Transverse colon (tissue), 4 donors: Measurements from ENCODE around the gene DCAF8L2. TPM values are rescaled to one million over a fixed set of nuclear protein-coding genes. Genes with fewer than 3 reads are reported as not detected.
"Not testable (repeated sequence)": the region's sequence is repeated elsewhere in the genome, so short reads cannot be mapped to it uniquely, and the experiment has no call there.

Experiments
- DNase-seq: peaks from one replicate; pipeline ENCODE4 v3.0.0-alpha.2; 2019
- H3K27ac ChIP-seq, 4 donors: fragments of 200-600 bp; sonication (generic); 2 replicates each; pipeline ENCODE4 v1.5.1; 2016 to 2018; ENCODE audit warnings: inconsistent platforms in 4 of 4
- H3K27me3 ChIP-seq: fragments of 200-600 bp; sonication (generic); 2 replicates; pipeline ENCODE4 v1.5.1; 2017; ENCODE audit warnings: inconsistent platforms
- H3K36me3 ChIP-seq, 4 donors: fragments of 200-600 bp; sonication (generic); 2 replicates each; pipeline ENCODE4 v1.5.1; 2017 to 2019; ENCODE audit warnings: inconsistent platforms in 4 of 4
- H3K4me1 ChIP-seq, 4 donors: fragments of 200-600 bp; sonication (generic); 2 replicates each; pipeline ENCODE4 v1.5.1; 2017 to 2020; ENCODE audit warnings: inconsistent platforms in 4 of 4
- H3K4me3 ChIP-seq, 4 donors: fragments of 200-600 bp; sonication (generic); 1 replicate in 1 of 4; 2 replicates in 3 of 4; pipeline versions ENCODE4 v1.5.1 to v1.6.1; 2017 to 2019; ENCODE audit warnings: inconsistent platforms in 4 of 4
- H3K9me3 ChIP-seq, 2 donors: fragments of 200-600 bp; sonication (generic); 2 replicates each; pipeline ENCODE4 v1.5.1; 2017 to 2019; ENCODE audit warnings: inconsistent platforms in 2 of 2
- EP300 ChIP-seq: sonication (generic); formaldehyde crosslinking; IDR thresholded peaks from one replicate; pipeline ENCODE4 v1.6.1; 2017; ENCODE audit warnings: antibody characterized with exemption, low read depth
- POLR2A ChIP-seq: fragments of 450-650 bp; IDR thresholded peaks from one replicate; pipeline ENCODE4 v1.6.1; 2016; ENCODE audit warnings: antibody characterized with exemption, mild to moderate bottlenecking, moderate library complexity
- POLR2AphosphoS5 ChIP-seq, 3 donors: sonication (generic); formaldehyde crosslinking; IDR thresholded peaks; one replicate each; pipeline ENCODE4 v1.6.1; 2016; ENCODE audit warnings: antibody characterized with exemption in 3 of 3
- WGBS, 2 donors: methylation state at CpG; one replicate each; pipeline ENCODE4 v1.1.5; 2018; ENCODE audit warnings: low coverage in 1 of 2; 5-methylcytosine and 5-hydroxymethylcytosine counted together
- in situ Hi-C, 4 donors: fragments of 200-750 bp; cut with MboI; loops; one replicate each; pipeline versions ENCODE4 v1.15.0 to v1.15.1; 2017; ENCODE audit warnings: low sequenced_read_pairs in 3 of 4, low pct_ligation_motif_present in 1 of 4, low pct_unique_long_range_greater_than_20kb in 1 of 4
- intact Hi-C: fragments of 100-400 bp; cut with DNase I; formaldehyde crosslinking; loops from one replicate; pipeline ENCODE4 v1.15.1; 2023; ENCODE audit warnings: low total_unique reads
- total RNA-seq, 4 donors: library from RNA; depleted of rRNA; stranded (reverse); fragments of >200 nt; gene quantifications; one replicate each; pipeline ENCODE4 v1.1.0, GENCODE V29; 2016
- TF ChIP-seq, protein P1 (sequence below), 5 experiments: fragments of 200-600 bp in 3 of 5; fragments of 450-650 bp in 2 of 5; sonication (generic) in 3 of 5; IDR thresholded peaks; 1 replicate in 2 of 5; 2 replicates in 3 of 5; pipeline ENCODE4 v1.5.1; 2016 to 2017; ENCODE audit warnings: antibody characterized with exemption in 5 of 5, inconsistent platforms in 3 of 5, mild to moderate bottlenecking in 2 of 5, moderate library complexity in 1 of 5

The DCAF8L2 gene
- total RNA-seq, 4 donors from 2014 or later, result not detected

DNA sequence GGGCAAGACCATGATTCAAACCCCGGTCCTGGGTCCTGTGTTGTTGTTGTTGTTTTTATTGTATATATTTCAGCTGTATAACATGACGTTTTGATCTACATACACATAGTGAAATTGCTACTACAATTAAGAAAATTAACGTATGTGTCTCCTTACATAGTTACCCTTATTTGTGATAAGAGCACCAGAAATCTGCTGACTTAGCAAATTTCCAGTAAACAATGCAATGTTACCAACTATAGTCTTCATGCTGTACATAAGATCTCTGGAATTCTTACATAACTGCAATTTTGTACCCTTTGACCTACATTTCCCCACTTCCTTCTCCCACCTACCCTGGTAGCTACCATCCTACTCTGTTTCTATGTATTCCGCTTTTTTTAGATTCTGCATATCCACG is 141.8 kb downstream of the DCAF8L2 start:
- intact Hi-C loops, result no loop called here
- H3K9me3 ChIP-seq, result no peaks in the 10 kb centered on the region
- H3K27ac ChIP-seq, result no peak overlapping the region
- TF ChIP-seq POLR2A (no peak), POLR2AphosphoS5 (IDR thresholded peaks at IDR 0.05) (no peak), EP300 (no peak)
- TF ChIP-seq, protein P1, sequence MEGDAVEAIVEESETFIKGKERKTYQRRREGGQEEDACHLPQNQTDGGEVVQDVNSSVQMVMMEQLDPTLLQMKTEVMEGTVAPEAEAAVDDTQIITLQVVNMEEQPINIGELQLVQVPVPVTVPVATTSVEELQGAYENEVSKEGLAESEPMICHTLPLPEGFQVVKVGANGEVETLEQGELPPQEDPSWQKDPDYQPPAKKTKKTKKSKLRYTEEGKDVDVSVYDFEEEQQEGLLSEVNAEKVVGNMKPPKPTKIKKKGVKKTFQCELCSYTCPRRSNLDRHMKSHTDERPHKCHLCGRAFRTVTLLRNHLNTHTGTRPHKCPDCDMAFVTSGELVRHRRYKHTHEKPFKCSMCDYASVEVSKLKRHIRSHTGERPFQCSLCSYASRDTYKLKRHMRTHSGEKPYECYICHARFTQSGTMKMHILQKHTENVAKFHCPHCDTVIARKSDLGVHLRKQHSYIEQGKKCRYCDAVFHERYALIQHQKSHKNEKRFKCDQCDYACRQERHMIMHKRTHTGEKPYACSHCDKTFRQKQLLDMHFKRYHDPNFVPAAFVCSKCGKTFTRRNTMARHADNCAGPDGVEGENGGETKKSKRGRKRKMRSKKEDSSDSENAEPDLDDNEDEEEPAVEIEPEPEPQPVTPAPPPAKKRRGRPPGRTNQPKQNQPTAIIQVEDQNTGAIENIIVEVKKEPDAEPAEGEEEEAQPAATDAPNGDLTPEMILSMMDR (IDR thresholded peaks at IDR 0.05), result no peak
- H3K36me3 ChIP-seq, result no peaks in the 10 kb centered on the region
- DNase-seq, result no peak
- in situ Hi-C loops, result no loop called here
- no peaks in the 10 kb centered on the region for H3K27me3 ChIP-seq
- whole genome bisulfite sequencing, 2 donors, result 80 to 83% methylated on average over 5 of the region's 5 CpGs
- H3K4me1 ChIP-seq, result no peaks in the 10 kb centered on the region
- no peak overlapping the region for H3K4me3 ChIP-seq

DNA sequence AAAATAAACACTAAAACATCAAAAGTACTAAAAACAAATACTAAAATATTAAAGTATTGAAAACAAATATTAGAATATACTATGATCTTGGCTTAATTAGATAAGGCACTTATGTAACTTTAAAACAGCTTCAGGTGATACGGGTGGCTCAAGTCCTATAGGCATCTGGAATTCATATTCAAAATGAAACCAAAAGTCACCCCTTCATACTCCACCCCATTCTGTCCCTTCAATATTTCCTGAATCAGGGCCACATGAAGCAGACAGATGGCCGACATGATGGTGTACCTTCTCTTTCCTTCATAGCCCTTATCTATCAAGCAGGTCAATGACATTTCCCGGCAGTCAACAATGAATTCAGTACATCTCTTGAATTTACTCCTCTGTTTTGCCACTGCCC is 145.8 kb downstream of the DCAF8L2 start:
- WGBS, 2 donors, result 78 to 96% methylated on average over 3 of the region's 3 CpGs
- intact Hi-C loops (no loop called here), in situ Hi-C loops (no loop called here)
- Histone ChIP-seq H3K9me3 (no peaks in the 10 kb centered on the region), H3K27me3 (no peaks in the 10 kb centered on the region), H3K4me1 (no peaks in the 10 kb centered on the region), H3K27ac (no peak overlapping the region), H3K4me3 (no peak overlapping the region), H3K36me3 (no peaks in the 10 kb centered on the region)
- DNase-seq, result no peak
- no peak for TF ChIP-seq POLR2AphosphoS5 (IDR thresholded peaks at IDR 0.05)
- no peak for TF ChIP-seq POLR2A
- TF ChIP-seq, protein P1 (IDR thresholded peaks at IDR 0.05), result no peak
- TF ChIP-seq EP300, result no peak

DNA sequence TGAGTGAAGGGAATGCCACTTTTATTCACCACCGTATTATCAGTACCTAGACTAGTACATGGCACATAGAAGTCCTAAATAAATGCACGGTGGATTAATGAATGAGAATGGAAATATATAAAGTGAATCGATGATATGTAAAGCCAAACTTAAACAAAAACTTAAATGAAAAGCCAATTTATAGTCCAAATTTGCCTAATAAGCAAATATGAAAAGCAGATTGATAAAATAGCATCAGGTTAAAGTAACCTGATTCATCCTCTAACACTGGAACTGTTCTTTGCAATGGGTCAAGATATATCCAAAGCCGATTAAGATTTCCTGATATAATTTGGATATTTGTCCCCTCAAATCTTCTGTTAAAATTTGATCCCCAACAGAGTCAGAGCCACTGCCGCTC is 150.8 kb downstream of the DCAF8L2 start:
- no peak overlapping the region for H3K4me3 ChIP-seq
- intact Hi-C loops (no loop called here), in situ Hi-C loops (no loop called here)
- no peak for DNase-seq
- H3K9me3 ChIP-seq, result no peaks in the 10 kb centered on the region
- 85 to 88% methylated on average over 3 to 5 of the region's 5 CpGs for WGBS, 2 donors
- TF ChIP-seq POLR2A (no peak), POLR2AphosphoS5 (IDR thresholded peaks at IDR 0.05) (no peak), EP300 (no peak)
- TF ChIP-seq, protein P1 (IDR thresholded peaks at IDR 0.05), result no peak
- no peak overlapping the region for H3K27ac ChIP-seq
- H3K36me3 ChIP-seq, result no peaks in the 10 kb centered on the region
- no peaks in the 10 kb centered on the region for H3K27me3 ChIP-seq
- no peaks in the 10 kb centered on the region for H3K4me1 ChIP-seq

DNA sequence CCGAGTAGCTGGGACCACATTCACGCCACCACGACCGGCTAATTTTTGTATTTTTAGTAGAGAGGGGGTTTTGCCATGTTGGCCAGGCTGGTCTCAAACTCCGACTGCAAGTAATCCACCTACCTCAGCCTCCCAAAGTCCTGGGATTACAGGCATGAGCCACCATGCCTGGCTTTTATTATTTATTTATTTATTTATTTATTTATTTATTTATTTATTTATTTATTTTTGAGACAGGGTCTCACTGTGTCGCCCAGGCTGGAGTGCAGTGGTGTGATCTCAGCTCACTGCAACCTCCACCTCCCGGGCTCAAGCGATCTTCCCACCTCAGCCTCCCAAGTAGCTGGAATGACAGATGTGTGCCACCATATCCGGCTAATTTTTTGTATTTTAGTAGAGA is 153.4 kb downstream of the DCAF8L2 start:
- H3K36me3 ChIP-seq, H3K27me3 ChIP-seq, H3K9me3 ChIP-seq, DNase-seq, intact Hi-C loops, in situ Hi-C loops, H3K4me3 ChIP-seq, H3K4me1 ChIP-seq, H3K27ac ChIP-seq: not testable (repeated sequence)
- WGBS, 2 donors, result 85 to 100% methylated on average over 1 to 9 of the region's 9 CpGs

DNA sequence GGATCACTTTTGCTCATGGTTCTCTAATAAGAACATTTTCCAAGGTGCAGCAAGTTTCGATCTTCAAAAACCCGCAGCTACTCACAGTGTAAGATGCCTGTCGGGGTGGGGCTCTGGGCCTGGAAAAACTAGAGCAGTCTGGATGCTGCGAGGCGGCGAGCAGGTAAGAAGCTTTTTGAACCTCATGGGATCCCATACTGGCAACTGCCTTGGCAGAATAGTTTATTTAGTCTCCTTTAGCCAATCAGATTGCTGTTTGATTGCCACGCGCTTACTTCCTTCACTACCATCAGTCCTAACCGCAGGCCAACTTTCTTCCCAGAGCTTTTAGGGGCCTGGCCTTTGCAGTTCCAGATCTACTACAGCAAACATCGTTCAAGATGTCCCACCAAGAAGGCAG is 156.4 kb downstream of the DCAF8L2 start:
- no peaks in the 10 kb centered on the region for H3K9me3 ChIP-seq
- H3K4me3 ChIP-seq, result no peak overlapping the region
- H3K27me3 ChIP-seq, result no peaks in the 10 kb centered on the region
- no peaks in the 10 kb centered on the region for H3K36me3 ChIP-seq
- H3K27ac ChIP-seq, result no peak overlapping the region
- WGBS, 2 donors, result 90% methylated on average over 10 of the region's 10 CpGs; no CpG with 5 or more reads in 1 of the 2 donors
- DNase-seq, result no peak
- intact Hi-C loops (no loop called here), in situ Hi-C loops (no loop called here)
- H3K4me1 ChIP-seq, result no peaks in the 10 kb centered on the region
- TF ChIP-seq, protein P1 (IDR thresholded peaks at IDR 0.05), result no peak

DNA sequence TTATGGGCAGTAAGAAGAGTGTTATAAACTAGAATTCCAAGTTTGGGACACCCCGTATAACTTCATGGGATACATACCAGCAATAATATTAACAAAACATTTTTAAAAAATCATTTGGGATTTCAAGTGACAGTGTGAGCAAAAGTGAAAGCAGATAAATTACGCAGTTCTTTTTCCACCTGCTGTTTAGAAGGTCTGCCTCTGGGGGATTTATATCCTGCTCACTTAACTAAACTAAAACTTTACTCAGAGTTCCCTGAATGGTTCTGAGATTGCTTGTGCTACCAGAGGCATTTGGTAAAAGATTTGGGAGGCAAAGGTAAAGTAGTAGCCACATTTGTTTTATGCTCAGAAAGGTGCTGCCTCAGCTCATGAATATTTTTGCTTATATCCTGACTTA is 160.2 kb downstream of the DCAF8L2 start:
- H3K4me3 ChIP-seq, in situ Hi-C loops, intact Hi-C loops, H3K4me1 ChIP-seq, H3K36me3 ChIP-seq, H3K27ac ChIP-seq, DNase-seq, H3K27me3 ChIP-seq, H3K9me3 ChIP-seq: not testable (repeated sequence)
- WGBS, 2 donors, result 66% methylated on average over 2 of the region's 2 CpGs; no CpG with 5 or more reads in 1 of the 2 donors
